Epithelial cell of esophagus (primary cell): ENCODE measurements around the gene ADGRB2.

Experiments used
- DNase-seq: peaks from one replicate; pipeline ENCODE4 v3.0.0; 2010; ENCODE audit warnings: low read depth
- H3K4me3 ChIP-seq: 2 replicates; pipeline ENCODE4 v1.5.1; 2011; ENCODE audit warnings: mild to moderate bottlenecking, low read length, control low read depth
- CTCF ChIP-seq: IDR thresholded peaks from 2 replicates; pipeline ENCODE4 v1.5.1; 2011; ENCODE audit warnings: low read depth, mild to moderate bottlenecking, low read length, control low read depth, inconsistent platforms; ENCODE audit not compliant: insufficient read depth; ENCODE audit errors: missing control alignments

ADGRB2 gene

GRCh38 chr1:31745096-31745945 is 18.8 kb downstream of the ADGRB2 start:
- H3K4me3 ChIP-seq = no peak overlapping the region
- DNase-seq = peak; percentile 70
- peak; percentile 86 for TF ChIP-seq CTCF

GRCh38 chr1:31744165-31744888 is 19.8 kb downstream of the ADGRB2 start:
- no peak for TF ChIP-seq CTCF
- DNase-seq = no peak
- no peak overlapping the region for H3K4me3 ChIP-seq

- H3K4me3 ChIP-seq = no peak overlapping the region
- DNase-seq = no peak
- TF ChIP-seq CTCF = no peak
These were observed 21.5 kb downstream of the ADGRB2 start for GRCh38 chr1:31742462-31743212.

GRCh38 chr1:31739346-31739745 is 24.8 kb downstream of the ADGRB2 start:
- peak; percentile 59 for DNase-seq
- no peak overlapping the region for H3K4me3 ChIP-seq
- TF ChIP-seq CTCF = no peak

- no peak for TF ChIP-seq CTCF
These were observed 27.5 kb downstream of the ADGRB2 start for GRCh38 chr1:31736675-31737074.

GRCh38 chr1:31735571-31735970 is 28.6 kb downstream of the ADGRB2 start:
- TF ChIP-seq CTCF = no peak
- no peak overlapping the region for H3K4me3 ChIP-seq
- DNase-seq = no peak

More at GRCh38 chr1:31736675-31737074, 27.5 kb downstream of the ADGRB2 start:
- peak; percentile 48 for DNase-seq
- H3K4me3 ChIP-seq = no peak overlapping the region
